K562 (cell line): ENCODE measurements around the gene RFLNA. TPM values are rescaled to one million over a fixed set of nuclear protein-coding genes. Genes with fewer than 3 reads are reported as not detected.

ENCODE experiments used
- ATAC-seq: fragments of 200-7000 bp; cut with Tn5 transposase; 3 replicates; pipeline ENCODE4 v1.9.1; 2020; ENCODE audit warnings: moderate library complexity
- BruUV-seq: library from RNA; stranded (reverse); fragments of 400-500 nt; replicated peaks from 2 replicates; lab custom pipeline; 2021; lab: Mats Ljungman, UMichigan
- CTCF ChIA-PET: fragments of 300-600 bp; formaldehyde crosslinking; extraction: SDS; loops from one replicate; lab custom pipeline; 2021; ENCODE audit warnings: low intra/inter-chr PET ratio; lab: Yijun Ruan, JAX
- POLR2A ChIA-PET: fragments of 300-600, 350-650 bp; sonication (Branson Sonifier 250); formaldehyde crosslinking; extraction: SDS; loops from one replicate; lab custom pipeline; 2021; ENCODE audit warnings: antibody characterized with exemption, inconsistent platforms; lab: Yijun Ruan, JAX
- DNase-seq, 4 experiments: peaks; one replicate each; pipeline versions ENCODE4 v3.0.0 to v3.0.0-alpha.2; 2011 to 2018; ENCODE audit warnings: low spot score in 3 of 4, mixed read lengths in 3 of 4; ENCODE audit errors: extremely low read depth in 1 of 4
- FAIRE-seq: peaks from 2 replicates; lab custom pipeline; 2011; peaks lifted over from hg19 to GRCh38; lab: Jason Lieb, UNC
- H2AFZ ChIP-seq: 2 replicates; pipeline ENCODE4 v1.6.0; 2011; ENCODE audit warnings: low read depth, low read length, control low read depth, inconsistent platforms
- H3K27ac ChIP-seq: fragments of 200-600 bp; 3 replicates; pipeline ENCODE4 v1.8.0; 2011; ENCODE audit warnings: low read depth, mild to moderate bottlenecking, control low read depth, inconsistent platforms, low read length, moderate library complexity, mixed read lengths; ENCODE audit errors: extremely low read depth
- H3K27me3 ChIP-seq, 2 experiments: fragments of 300-600 bp in 1 of 2; 2 replicates in 1 of 2; 3 replicates in 1 of 2; pipeline versions ENCODE4 v1.6.0 to v1.8.0; 2011; ENCODE audit warnings: inconsistent platforms in 2 of 2, low read length in 2 of 2, mild to moderate bottlenecking in 1 of 2, mixed read lengths in 1 of 2, moderate library complexity in 1 of 2; ENCODE audit not compliant: control insufficient read depth in 2 of 2, insufficient read depth in 2 of 2
- H3K36me3 ChIP-seq: fragments of 300-600 bp; 3 replicates; pipeline ENCODE4 v1.8.0; 2011; ENCODE audit warnings: mild to moderate bottlenecking, low read length, inconsistent platforms; ENCODE audit not compliant: control insufficient read depth, insufficient read depth
- H3K4me1 ChIP-seq, 2 experiments: fragments of 200-600 bp in 1 of 2; replicated peaks in 1 of 2; 2 replicates in 1 of 2; 3 replicates in 1 of 2; pipeline versions ENCODE4 v1.5.1 to v1.8.0; 2011; ENCODE audit warnings: inconsistent platforms in 2 of 2, low read length in 2 of 2, mild to moderate bottlenecking in 1 of 2, mixed read lengths in 1 of 2, moderate library complexity in 1 of 2; ENCODE audit not compliant: control insufficient read depth in 2 of 2, insufficient read depth in 2 of 2
- H3K4me2 ChIP-seq: 2 replicates; pipeline ENCODE4 v1.6.1; 2011; ENCODE audit warnings: low read length, control low read depth, inconsistent platforms, mixed read lengths; ENCODE audit not compliant: insufficient read depth
- H3K4me3 ChIP-seq: fragments of 200-600 bp; sonication (generic), shearing (Covaris generic); 2 replicates; pipeline ENCODE4 v1.5.1; 2016; ENCODE audit warnings: control low read depth, inconsistent platforms
- H3K79me2 ChIP-seq: fragments of 200-600 bp; 3 replicates; pipeline ENCODE4 v1.8.0; 2011; ENCODE audit warnings: low read length, inconsistent platforms; ENCODE audit not compliant: control insufficient read depth, insufficient read depth
- H3K9ac ChIP-seq, 2 experiments: 2 replicates each; pipeline versions ENCODE4 v1.6.0 to v1.6.1; 2011; ENCODE audit warnings: low read depth in 2 of 2, low read length in 2 of 2, control low read depth in 1 of 2, inconsistent platforms in 1 of 2, mild to moderate bottlenecking in 1 of 2, mixed read lengths in 1 of 2; ENCODE audit not compliant: insufficient read depth in 1 of 2
- H3K9me1 ChIP-seq: one replicate; pipeline ENCODE4 v1.6.0; 2011; ENCODE audit warnings: inconsistent platforms, mild to moderate bottlenecking, low read length, moderate library complexity; ENCODE audit not compliant: control insufficient read depth, insufficient read depth
- H3K9me3 ChIP-seq: replicated peaks from 2 replicates; pipeline ENCODE4 v1.5.1; 2011; ENCODE audit warnings: low read depth, low read length, inconsistent platforms; ENCODE audit not compliant: control insufficient read depth, insufficient read depth
- H4K20me1 ChIP-seq: replicated peaks from 2 replicates; pipeline ENCODE4 v1.6.1; 2011; ENCODE audit warnings: low read length, inconsistent platforms, mixed read lengths; ENCODE audit not compliant: control insufficient read depth, insufficient read depth
- HSF4 ChIP-seq: fragments of 250-450 bp; sonication (Bioruptor Pico); IDR thresholded peaks from 2 replicates; pipeline ENCODE4 v2.1.2; 2022; ENCODE audit warnings: mild to moderate bottlenecking, moderate library complexity, borderline replicate concordance
- NR2C1 ChIP-seq, 2 experiments: fragments of 450-650 bp; IDR thresholded peaks; 2 replicates each; pipeline ENCODE4 v1.6.1; 2017; ENCODE audit warnings: mild to moderate bottlenecking in 2 of 2, antibody characterized with exemption in 1 of 2, inconsistent platforms in 1 of 2, missing compliant biosample characterization in 1 of 2, missing genetic modification characterization in 1 of 2
- SIN3A ChIP-seq, 2 experiments: fragments of 150-350 bp in 1 of 2; IDR thresholded peaks; 2 replicates each; pipeline ENCODE4 v1.6.1; 2011 to 2016; ENCODE audit warnings: borderline replicate concordance in 2 of 2, low read depth in 2 of 2, low read length in 2 of 2, mild to moderate bottlenecking in 2 of 2, moderate library complexity in 2 of 2; ENCODE audit not compliant: control insufficient read depth in 1 of 2
- ZNF124 ChIP-seq: sonication (generic); formaldehyde crosslinking; IDR thresholded peaks from 2 replicates; pipeline ENCODE4 v1.8.1; 2022; ENCODE audit warnings: missing genetic modification reagents
- ZNF133 ChIP-seq: fragments of 250-450 bp; sonication (Bioruptor Pico); IDR thresholded peaks from 2 replicates; pipeline ENCODE4 v1.4.0; 2020; ENCODE audit warnings: mild to moderate bottlenecking
- ZNF316 ChIP-seq: fragments of 450-650 bp; IDR thresholded peaks from 2 replicates; pipeline ENCODE4 v1.6.1; 2016
- WGBS: fragments of 100-300 bp; shearing (Covaris generic); methylation state at CpG from one replicate; pipeline ENCODE4 v1.1.6; 2016; ENCODE audit warnings: low coverage, mixed read lengths; ENCODE audit not compliant: insufficient coverage; ENCODE audit errors: missing lambda C conversion rate; 5-methylcytosine and 5-hydroxymethylcytosine counted together
- in situ Hi-C: fragments of 300-500 bp; cut with MboI; formaldehyde crosslinking; loops from 4 replicates; pipeline ENCODE4 v1.15.0; 2018; ENCODE audit warnings: inconsistent platforms, mixed read lengths
- intact Hi-C: fragments of 100-400 bp; cut with micrococcal nuclease; formaldehyde crosslinking; loops from 2 replicates; pipeline ENCODE4 v1.14.2; 2022
- polyA plus RNA-seq, 8 experiments: library from polyadenylated mRNA; depleted of rRNA in 4 of 8; stranded (reverse) in 5 of 8; unstranded in 3 of 8; fragments of >200 nt; fragmentation: Nextera tagmentation in 2 of 8; fragmentation: Illumina TruSeq in 1 of 8; extraction: Ambion mirVana in 2 of 8; extraction: Trizol in 1 of 8; gene quantifications; 2 replicates each; pipeline versions ENCODE4 v1.2.1 to v1.2.3, GENCODE V29; 2011 to 2014; ENCODE audit warnings: inconsistent platforms in 1 of 8, missing spikeins in 1 of 8
- total RNA-seq, 7 experiments: library from RNA; depleted of rRNA in 6 of 7; stranded (reverse); fragments of >200 nt in 6 of 7; fragmentation: Illumina TruSeq in 2 of 7; extraction: Trizol in 2 of 7; gene quantifications; 2 replicates each; pipeline versions ENCODE4 v1.2.1 to v1.2.3, GENCODE V29; 2011 to 2021; ENCODE audit warnings: low replicate concordance in 1 of 7
- TF ChIP-seq, protein P1 (sequence below): sonication (generic); formaldehyde crosslinking; IDR thresholded peaks from 2 replicates; pipeline ENCODE4 v1.8.1; 2023; ENCODE audit warnings: mild to moderate bottlenecking, missing genetic modification reagents
- TF ChIP-seq, protein P2 (sequence below): fragments of 250-450 bp; sonication (Bioruptor Pico); IDR thresholded peaks from 2 replicates; pipeline ENCODE4 v1.4.0; 2020; ENCODE audit warnings: mild to moderate bottlenecking, moderate library complexity

The RFLNA gene
- total and polyA plus RNA-seq, 9 of the 15 experiments (the other 6 are each of a cell fraction or from before 2014, with no cell fraction given): not detected

DNA sequence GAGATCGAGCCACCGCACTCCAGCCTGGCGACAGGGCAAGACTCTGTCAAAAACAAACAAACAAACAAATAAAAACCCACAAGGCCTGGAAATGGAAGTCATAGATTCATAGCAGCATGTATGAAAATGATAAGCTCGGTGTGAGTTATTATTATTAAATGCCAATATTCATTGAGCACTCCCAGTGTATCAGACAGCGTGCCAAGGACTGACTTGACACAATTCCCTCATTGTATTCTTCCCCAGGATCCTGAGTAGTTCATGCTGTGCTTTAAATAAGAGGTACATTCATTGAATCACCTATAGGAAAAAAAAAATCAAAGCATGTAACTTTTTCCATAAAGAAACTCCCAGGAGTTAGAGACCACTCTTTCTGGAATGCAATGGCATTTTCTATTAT lies 12.6 kb upstream of the RFLNA start:
- ATAC-seq (no peak), FAIRE-seq (no peak), DNase-seq (no peak)
- Histone ChIP-seq H3K27me3 (peaks cover 47 to 74% of the 10 kb centered on the region in 2 experiments), H3K4me1 (0 out of 5 replicates have a peak, but pooled peaks cover 0 to 2% of the 10 kb centered on the region in 2 experiments), H4K20me1 (no peaks in the 10 kb centered on the region), H3K36me3 (no peaks in the 10 kb centered on the region), H3K9me3 (no peaks in the 10 kb centered on the region; the same call in 1 of the 2 replicates), H3K9me1 (no peaks in the 10 kb centered on the region), H3K4me2 (no peak overlapping the region), H3K27ac (no peak overlapping the region), H3K79me2 (no peaks in the 10 kb centered on the region), H3K9ac (no peak overlapping the region), H3K4me3 (no peak overlapping the region), H2AFZ (no peak overlapping the region)
- intact Hi-C loops (no loop called here), in situ Hi-C loops (no loop called here)
- ChIA-PET CTCF (no interaction called here), POLR2A (interaction anchor here (0.7 kb wide), 1 partner anchor 9 kb away, joined by 4 read pairs; no protein-coding TSS in a partner anchor)
- TF ChIP-seq ZNF124 (CRISPR knock-in tag) (no peak), ZNF316 (no peak), NR2C1 (IDR thresholded peaks at IDR 0.05) (no peak), NR2C1 (tag; IDR thresholded peaks at IDR 0.05) (no peak), ZNF133 (no peak), SIN3A (IDR thresholded peaks at IDR 0.05; ENCODE audit: borderline replicate concordance in 2 of 2, control insufficient read depth in 1 of 2, low read depth in 2 of 2, low read length in 2 of 2) (no peak), HSF4 (CRISPR knock-in tag) (no peak)
- TF ChIP-seq, protein P1, sequence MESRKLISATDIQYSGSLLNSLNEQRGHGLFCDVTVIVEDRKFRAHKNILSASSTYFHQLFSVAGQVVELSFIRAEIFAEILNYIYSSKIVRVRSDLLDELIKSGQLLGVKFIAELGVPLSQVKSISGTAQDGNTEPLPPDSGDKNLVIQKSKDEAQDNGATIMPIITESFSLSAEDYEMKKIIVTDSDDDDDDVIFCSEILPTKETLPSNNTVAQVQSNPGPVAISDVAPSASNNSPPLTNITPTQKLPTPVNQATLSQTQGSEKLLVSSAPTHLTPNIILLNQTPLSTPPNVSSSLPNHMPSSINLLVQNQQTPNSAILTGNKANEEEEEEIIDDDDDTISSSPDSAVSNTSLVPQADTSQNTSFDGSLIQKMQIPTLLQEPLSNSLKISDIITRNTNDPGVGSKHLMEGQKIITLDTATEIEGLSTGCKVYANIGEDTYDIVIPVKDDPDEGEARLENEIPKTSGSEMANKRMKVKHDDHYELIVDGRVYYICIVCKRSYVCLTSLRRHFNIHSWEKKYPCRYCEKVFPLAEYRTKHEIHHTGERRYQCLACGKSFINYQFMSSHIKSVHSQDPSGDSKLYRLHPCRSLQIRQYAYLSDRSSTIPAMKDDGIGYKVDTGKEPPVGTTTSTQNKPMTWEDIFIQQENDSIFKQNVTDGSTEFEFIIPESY: no peak
- TF ChIP-seq, protein P2, sequence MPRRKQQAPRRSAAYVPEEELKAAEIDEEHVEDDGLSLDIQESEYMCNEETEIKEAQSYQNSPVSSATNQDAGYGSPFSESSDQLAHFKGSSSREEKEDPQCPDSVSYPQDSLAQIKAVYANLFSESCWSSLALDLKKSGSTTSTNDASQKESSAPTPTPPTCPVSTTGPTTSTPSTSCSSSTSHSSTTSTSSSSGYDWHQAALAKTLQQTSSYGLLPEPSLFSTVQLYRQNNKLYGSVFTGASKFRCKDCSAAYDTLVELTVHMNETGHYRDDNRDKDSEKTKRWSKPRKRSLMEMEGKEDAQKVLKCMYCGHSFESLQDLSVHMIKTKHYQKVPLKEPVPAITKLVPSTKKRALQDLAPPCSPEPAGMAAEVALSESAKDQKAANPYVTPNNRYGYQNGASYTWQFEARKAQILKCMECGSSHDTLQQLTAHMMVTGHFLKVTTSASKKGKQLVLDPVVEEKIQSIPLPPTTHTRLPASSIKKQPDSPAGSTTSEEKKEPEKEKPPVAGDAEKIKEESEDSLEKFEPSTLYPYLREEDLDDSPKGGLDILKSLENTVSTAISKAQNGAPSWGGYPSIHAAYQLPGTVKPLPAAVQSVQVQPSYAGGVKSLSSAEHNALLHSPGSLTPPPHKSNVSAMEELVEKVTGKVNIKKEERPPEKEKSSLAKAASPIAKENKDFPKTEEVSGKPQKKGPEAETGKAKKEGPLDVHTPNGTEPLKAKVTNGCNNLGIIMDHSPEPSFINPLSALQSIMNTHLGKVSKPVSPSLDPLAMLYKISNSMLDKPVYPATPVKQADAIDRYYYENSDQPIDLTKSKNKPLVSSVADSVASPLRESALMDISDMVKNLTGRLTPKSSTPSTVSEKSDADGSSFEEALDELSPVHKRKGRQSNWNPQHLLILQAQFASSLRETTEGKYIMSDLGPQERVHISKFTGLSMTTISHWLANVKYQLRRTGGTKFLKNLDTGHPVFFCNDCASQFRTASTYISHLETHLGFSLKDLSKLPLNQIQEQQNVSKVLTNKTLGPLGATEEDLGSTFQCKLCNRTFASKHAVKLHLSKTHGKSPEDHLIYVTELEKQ (CRISPR knock-in tag): no peak
- WGBS: 1% methylated on average over 5 of the region's 5 CpGs
- BruUV-seq: no TSS peak
